Tibial nerve (tissue), 3 donors: ENCODE data around the gene TRDN.

Experiments
- CTCF ChIP-seq, 5 experiments: fragments of 200-600 bp in 3 of 5; fragments of 450-650 bp in 2 of 5; sonication (generic) in 3 of 5; IDR thresholded peaks; one replicate each; pipeline ENCODE4 v1.5.1; 2016 to 2019; ENCODE audit warnings: antibody characterized with exemption in 5 of 5, mild to moderate bottlenecking in 3 of 5, moderate library complexity in 2 of 5
- POLR2A ChIP-seq, 2 donors: fragments of 450-650 bp; IDR thresholded peaks; one replicate each; pipeline ENCODE4 v1.6.1; 2017; ENCODE audit warnings: antibody characterized with exemption in 2 of 2, mild to moderate bottlenecking in 2 of 2, moderate library complexity in 2 of 2

GRCh38 chr6:123306334-123306733 lies 330.4 kb downstream of the TRDN start:
- TF ChIP-seq CTCF (IDR thresholded peaks at IDR 0.05) (no peak), POLR2A (IDR thresholded peaks at IDR 0.05) (no peak)
